OCI-LY1 (cell line): ENCODE measurements around the gene TTC27.

ENCODE experiments used
- H2AFZ ChIP-seq: fragments of 200-600 bp; sonication (generic), shearing (Covaris generic); 2 replicates; pipeline ENCODE4 v1.6.0; 2014; ENCODE audit warnings: antibody characterized with exemption, mild to moderate bottlenecking, low read length
- H3F3A ChIP-seq: fragments of 200-600 bp; sonication (generic), shearing (Covaris generic); 2 replicates; pipeline ENCODE4 v1.6.0; 2014; ENCODE audit warnings: mild to moderate bottlenecking, antibody characterized with exemption, low read length, moderate library complexity; ENCODE audit not compliant: insufficient read depth
- H3K27ac ChIP-seq: fragments of 200-600 bp; sonication (generic); 2 replicates; pipeline ENCODE4 v1.5.1; 2014; ENCODE audit warnings: low read length, mixed run types, mild to moderate bottlenecking, low read depth; ENCODE audit not compliant: poor library complexity, severe bottlenecking
- H3K27me3 ChIP-seq: fragments of 200-600 bp; sonication (generic); 2 replicates; pipeline ENCODE4 v1.6.0; 2014; ENCODE audit warnings: antibody characterized with exemption, mild to moderate bottlenecking, low read length, moderate library complexity; ENCODE audit not compliant: insufficient read depth
- H3K36me3 ChIP-seq: fragments of 200-600 bp; sonication (generic); 2 replicates; pipeline ENCODE4 v1.6.1; 2014; ENCODE audit warnings: mild to moderate bottlenecking, antibody characterized with exemption, low read length, moderate library complexity, mixed read lengths; ENCODE audit not compliant: insufficient read depth
- H3K4me1 ChIP-seq: fragments of 200-600 bp; sonication (generic); 2 replicates; pipeline ENCODE4 v1.5.1; 2014; ENCODE audit warnings: mild to moderate bottlenecking, low read length, moderate library complexity; ENCODE audit not compliant: insufficient read depth, severe bottlenecking
- H3K4me2 ChIP-seq: fragments of 200-600 bp; sonication (generic), shearing (Covaris generic); 2 replicates; pipeline ENCODE4 v1.6.1; 2014; ENCODE audit warnings: low read length
- H3K4me3 ChIP-seq: fragments of 200-600 bp; sonication (generic); 2 replicates; pipeline ENCODE4 v1.5.1; 2014; ENCODE audit warnings: low read length, low read depth, mild to moderate bottlenecking, mixed read lengths; ENCODE audit not compliant: poor library complexity, severe bottlenecking
- H3K79me2 ChIP-seq: fragments of 200-600 bp; shearing (Covaris generic); 2 replicates; pipeline ENCODE4 v1.6.1; 2016; ENCODE audit warnings: mixed run types, low read length, mixed read lengths; ENCODE audit not compliant: insufficient read depth
- H3K9ac ChIP-seq: fragments of 200-600 bp; sonication (generic), shearing (Covaris generic); 2 replicates; pipeline ENCODE4 v1.6.1; 2014; ENCODE audit warnings: mild to moderate bottlenecking, low read length, mixed read lengths
- H3K9me2 ChIP-seq: fragments of 200-600 bp; sonication (generic), shearing (Covaris generic); 2 replicates; pipeline ENCODE4 v1.6.1; 2014; ENCODE audit warnings: low read depth, mild to moderate bottlenecking, low read length, mixed read lengths
- H3K9me3 ChIP-seq: fragments of 200-600 bp; shearing (Covaris generic); 2 replicates; pipeline ENCODE4 v1.6.1; 2014; ENCODE audit warnings: low read length, mixed read lengths
- H4K20me1 ChIP-seq: fragments of 200-600 bp; sonication (generic), shearing (Covaris generic); 2 replicates; pipeline ENCODE4 v1.6.0; 2016; ENCODE audit warnings: mild to moderate bottlenecking, low read length; ENCODE audit not compliant: insufficient read depth
- CTCF ChIP-seq: fragments of 200-600 bp; sonication (generic), shearing (Covaris generic); IDR thresholded peaks from 2 replicates; pipeline ENCODE4 v1.5.1; 2017; ENCODE audit warnings: mild to moderate bottlenecking, antibody characterized with exemption, low read length, moderate library complexity, mixed read lengths
- EZH2 ChIP-seq: fragments of 200-600 bp; sonication (generic), shearing (Covaris generic); IDR thresholded peaks from 2 replicates; pipeline ENCODE4 v1.8.0; 2017; ENCODE audit warnings: borderline replicate concordance, mixed run types, mild to moderate bottlenecking, antibody characterized with exemption, low read length, moderate library complexity, mixed read lengths

The TTC27 gene

GRCh38 chr2:32696439-32696838 lies 68.6 kb downstream of the TTC27 start:
- H3K9me2 ChIP-seq = no peaks in the 10 kb centered on the region
- no peak overlapping the region for H3K27ac ChIP-seq
- H3K4me2 ChIP-seq = no peak overlapping the region
- H3K4me3 ChIP-seq = no peak overlapping the region
- H3K79me2 ChIP-seq = no peaks in the 10 kb centered on the region
- TF ChIP-seq EZH2 = no peak
- TF ChIP-seq CTCF = no peak
- H3K9me3 ChIP-seq = no peaks in the 10 kb centered on the region
- H3K36me3 ChIP-seq = peaks cover 6% of the 10 kb centered on the region; the same call in 1 of the 2 replicates
- no peaks in the 10 kb centered on the region for H3K27me3 ChIP-seq
- no peaks in the 10 kb centered on the region for H3K4me1 ChIP-seq
- H4K20me1 ChIP-seq = no peaks in the 10 kb centered on the region
- H2AFZ ChIP-seq = no peak overlapping the region
- H3K9ac ChIP-seq = no peak overlapping the region
- no peaks in the 10 kb centered on the region for H3F3A ChIP-seq

GRCh38 chr2:32697156-32697555 lies 69.3 kb downstream of the TTC27 start:
- Histone ChIP-seq H3K79me2 (no peaks in the 10 kb centered on the region), H3F3A (no peaks in the 10 kb centered on the region), H3K27me3 (no peaks in the 10 kb centered on the region), H3K4me1 (no peaks in the 10 kb centered on the region), H3K4me2 (no peak overlapping the region), H3K36me3 (peaks cover 6% of the 10 kb centered on the region; the same call in 1 of the 2 replicates), H3K9me3 (no peaks in the 10 kb centered on the region), H4K20me1 (no peaks in the 10 kb centered on the region), H3K27ac (no peak overlapping the region), H2AFZ (no peak overlapping the region), H3K4me3 (no peak overlapping the region), H3K9ac (no peak overlapping the region), H3K9me2 (no peaks in the 10 kb centered on the region)
- TF ChIP-seq CTCF = no peak
- no peak for TF ChIP-seq EZH2

DNA sequence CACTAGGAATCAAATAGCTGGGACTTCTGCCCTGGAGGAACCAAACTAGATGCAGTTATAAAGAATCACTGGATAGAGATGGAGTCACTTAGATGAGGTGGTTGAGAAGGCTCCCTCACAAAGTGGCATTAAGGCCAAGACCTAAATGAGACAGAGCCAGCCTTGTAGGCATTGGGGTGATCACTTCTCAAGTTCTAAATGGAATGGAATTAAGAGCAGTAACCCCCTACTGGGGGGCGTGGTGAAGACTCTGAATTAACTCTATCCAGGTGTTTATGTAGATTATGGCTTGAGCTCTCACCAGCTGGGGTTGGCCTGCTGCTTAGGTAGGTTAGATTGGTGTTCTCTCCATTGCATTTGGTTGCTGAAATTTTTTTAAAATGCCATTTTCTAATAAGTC lies 71.3 kb downstream of the TTC27 start:
- Histone ChIP-seq H3K4me1 (no peaks in the 10 kb centered on the region), H4K20me1 (no peaks in the 10 kb centered on the region), H3K36me3 (peaks cover 15% of the 10 kb centered on the region; the same call in 1 of the 2 replicates), H2AFZ (no peak overlapping the region), H3K4me3 (no peak overlapping the region), H3K9ac (no peak overlapping the region), H3K27ac (no peak overlapping the region), H3F3A (no peaks in the 10 kb centered on the region), H3K79me2 (no peaks in the 10 kb centered on the region), H3K9me3 (no peaks in the 10 kb centered on the region), H3K4me2 (no peak overlapping the region), H3K9me2 (no peaks in the 10 kb centered on the region), H3K27me3 (no peaks in the 10 kb centered on the region)
- TF ChIP-seq CTCF (no peak), EZH2 (no peak)
